HG03108 (cell line): ENCODE data around the gene DLG2.

ENCODE experiments used
- ATAC-seq: cut with Tn5 transposase; IDR thresholded peaks from one replicate; pipeline ENCODE4 v1.9.1; 2021; ENCODE audit warnings: moderate library complexity; ENCODE audit not compliant: unreplicated experiment

Gene DLG2

DNA sequence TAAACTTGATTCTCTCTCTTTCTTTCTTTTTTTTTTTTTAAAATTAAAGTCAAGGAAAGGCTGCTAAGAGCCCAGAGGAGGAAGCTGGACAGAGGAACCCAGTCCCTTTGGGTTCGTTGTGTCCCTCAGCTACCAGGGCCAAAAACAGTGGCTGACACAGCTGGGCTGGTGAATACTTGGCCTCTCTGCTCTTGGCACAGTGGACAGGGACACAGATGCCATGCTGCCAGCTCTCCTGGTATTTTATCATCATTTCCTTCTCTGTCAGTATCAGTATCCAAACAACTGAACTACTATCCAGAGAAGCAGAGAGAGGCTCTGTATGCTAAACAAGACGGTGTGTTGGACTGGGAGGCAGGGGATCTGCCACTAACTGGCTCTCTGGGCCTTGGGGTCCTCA, 2217.3 kb downstream of the DLG2 start:
- ATAC-seq: no peak

DNA sequence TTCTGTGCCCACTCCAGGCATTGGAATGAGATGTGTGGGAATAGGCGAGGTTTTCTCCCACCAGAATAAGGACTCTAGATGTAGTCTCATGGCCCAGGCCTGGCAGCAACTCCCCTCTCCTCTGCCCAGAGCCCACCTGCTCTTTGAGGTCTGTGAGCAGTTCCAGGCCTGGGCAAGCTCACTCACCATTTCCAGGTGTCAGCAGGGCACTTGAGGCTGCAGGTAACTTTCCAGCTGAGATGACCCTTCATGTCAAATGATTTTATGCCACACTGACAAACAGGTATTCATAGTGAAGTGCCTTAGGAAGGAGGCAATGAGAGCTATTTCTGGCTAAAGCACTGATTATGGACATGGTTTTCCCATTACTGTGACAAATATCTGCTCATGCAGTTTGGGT, 2217.7 kb downstream of the DLG2 start:
- ATAC-seq: no peak

DNA sequence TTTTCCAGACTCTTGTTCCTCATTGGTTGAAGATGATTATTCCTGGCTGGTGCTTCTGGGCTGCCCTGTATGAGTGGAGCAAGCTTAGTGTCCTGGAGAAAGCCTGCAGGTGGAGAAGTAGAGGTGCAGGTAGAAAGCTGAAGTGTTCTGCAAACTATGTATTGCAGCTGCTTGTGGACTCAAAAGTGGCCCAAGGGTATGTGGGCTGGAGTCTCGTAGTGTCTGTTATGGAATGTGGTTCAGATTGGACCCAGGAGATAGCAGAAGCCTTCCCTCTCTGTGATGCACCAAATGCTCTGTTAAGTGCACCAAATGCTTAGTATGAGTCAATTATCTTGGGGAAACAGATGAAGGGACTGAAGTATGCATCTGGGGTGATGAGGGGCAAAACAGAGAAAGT, 2218.2 kb downstream of the DLG2 start:
- no peak for ATAC-seq
